ENCODE data around the gene COL27A1. TPM values are rescaled to one million over a fixed set of nuclear protein-coding genes. Genes with fewer than 3 reads are reported as not detected.

Gene COL27A1
- total RNA-seq, 1 experiment from 2014 or later: 12.0 TPM

GRCh38 chr9:114109124-114109523 is 46.2 kb upstream of the COL27A1 start:
- Histone ChIP-seq H3K9me3 (ENCODE audit: control insufficient read depth in 1 of 2, insufficient read depth in 1 of 2, low read depth in 1 of 2, low read length in 2 of 2) (no peaks in the 10 kb centered on the region), H3K4me1 (ENCODE audit: control insufficient read depth in 1 of 2, insufficient read depth in 2 of 2, low read length in 2 of 2) (no peaks in the 10 kb centered on the region), H3K9me2 (ENCODE audit: insufficient read depth) (no peaks in the 10 kb centered on the region), H3K4me3 (replicated peaks in 1 of 2; ENCODE audit: low read depth in 1 of 2, low read length in 2 of 2) (no peak overlapping the region), H3K27me3 (ENCODE audit: insufficient read depth, low read length) (0 out of 2 replicates have a peak, but pooled peaks cover 7% of the 10 kb centered on the region), H3K9ac (ENCODE audit: low read length) (no peak overlapping the region), H4K20me1 (ENCODE audit: insufficient read depth) (no peaks in the 10 kb centered on the region), H3K4me2 (ENCODE audit: low read length) (no peak overlapping the region), H3K27ac (ENCODE audit: low read depth, low read length) (no peak overlapping the region), H2AFZ (ENCODE audit: low read depth, low read length, poor library complexity, severe bottlenecking) (no peak overlapping the region), H3K79me2 (ENCODE audit: insufficient read depth, low read length) (no peaks in the 10 kb centered on the region), H3K36me3 (ENCODE audit: control insufficient read depth in 1 of 2, insufficient read depth in 2 of 2, low read length in 2 of 2) (no peaks in the 10 kb centered on the region)
- DNase-seq (ENCODE audit: low read depth, low spot score) (no peak), ATAC-seq (no peak)
- BruUV-seq (replicated peaks): no TSS peak
- TF ChIP-seq ELF1 (IDR thresholded peaks at IDR 0.05; ENCODE audit: borderline replicate concordance, low read depth): no peak
- TF ChIP-seq POLR2A (IDR thresholded peaks at IDR 0.05; ENCODE audit: borderline replicate concordance, extremely low read depth, insufficient read depth, insufficient read length): no peak
- no peak for TF ChIP-seq ZFX (IDR thresholded peaks at IDR 0.05)
- no peak for TF ChIP-seq ATF3 (IDR thresholded peaks at IDR 0.05)
- no peak for TF ChIP-seq SIN3A (IDR thresholded peaks at IDR 0.05; ENCODE audit: low read depth)
- no peak for TF ChIP-seq TCF7L2 (IDR thresholded peaks at IDR 0.05; ENCODE audit: borderline replicate concordance, extremely low read depth, insufficient read depth, insufficient read length)
- TF ChIP-seq, protein P1, sequence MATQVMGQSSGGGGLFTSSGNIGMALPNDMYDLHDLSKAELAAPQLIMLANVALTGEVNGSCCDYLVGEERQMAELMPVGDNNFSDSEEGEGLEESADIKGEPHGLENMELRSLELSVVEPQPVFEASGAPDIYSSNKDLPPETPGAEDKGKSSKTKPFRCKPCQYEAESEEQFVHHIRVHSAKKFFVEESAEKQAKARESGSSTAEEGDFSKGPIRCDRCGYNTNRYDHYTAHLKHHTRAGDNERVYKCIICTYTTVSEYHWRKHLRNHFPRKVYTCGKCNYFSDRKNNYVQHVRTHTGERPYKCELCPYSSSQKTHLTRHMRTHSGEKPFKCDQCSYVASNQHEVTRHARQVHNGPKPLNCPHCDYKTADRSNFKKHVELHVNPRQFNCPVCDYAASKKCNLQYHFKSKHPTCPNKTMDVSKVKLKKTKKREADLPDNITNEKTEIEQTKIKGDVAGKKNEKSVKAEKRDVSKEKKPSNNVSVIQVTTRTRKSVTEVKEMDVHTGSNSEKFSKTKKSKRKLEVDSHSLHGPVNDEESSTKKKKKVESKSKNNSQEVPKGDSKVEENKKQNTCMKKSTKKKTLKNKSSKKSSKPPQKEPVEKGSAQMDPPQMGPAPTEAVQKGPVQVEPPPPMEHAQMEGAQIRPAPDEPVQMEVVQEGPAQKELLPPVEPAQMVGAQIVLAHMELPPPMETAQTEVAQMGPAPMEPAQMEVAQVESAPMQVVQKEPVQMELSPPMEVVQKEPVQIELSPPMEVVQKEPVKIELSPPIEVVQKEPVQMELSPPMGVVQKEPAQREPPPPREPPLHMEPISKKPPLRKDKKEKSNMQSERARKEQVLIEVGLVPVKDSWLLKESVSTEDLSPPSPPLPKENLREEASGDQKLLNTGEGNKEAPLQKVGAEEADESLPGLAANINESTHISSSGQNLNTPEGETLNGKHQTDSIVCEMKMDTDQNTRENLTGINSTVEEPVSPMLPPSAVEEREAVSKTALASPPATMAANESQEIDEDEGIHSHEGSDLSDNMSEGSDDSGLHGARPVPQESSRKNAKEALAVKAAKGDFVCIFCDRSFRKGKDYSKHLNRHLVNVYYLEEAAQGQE (IDR thresholded peaks at IDR 0.05; ENCODE audit: low read depth): no peak
- TF ChIP-seq MAX (IDR thresholded peaks at IDR 0.05): no peak
- intact Hi-C loops (cut with micrococcal nuclease): loop anchor here (5.0 kb wide), 1 partner anchor 168 kb away; no protein-coding TSS in a partner anchor
- POLR2A ChIA-PET: no interaction called here
- CTCF ChIA-PET: interaction anchor here (1.1 to 5.6 kb wide), 7 partner anchors 26 to 205 kb away, joined by 3 to 120 read pairs (median 9); no protein-coding TSS in a partner anchor
- RAD21 ChIA-PET (ENCODE audit: low non-redundant PET in 1 of 2, low total read pairs in 2 of 2, uncharacterized antibody in 2 of 2, unreplicated experiment in 2 of 2): interaction anchor here (1.0 to 1.3 kb wide), 3 partner anchors 162 to 182 kb away, joined by 3 to 19 read pairs (median 3); no protein-coding TSS in a partner anchor

All from HCT116 (cell line).